ENCODE data around the gene PPP4R2. TPM values are rescaled to one million over a fixed set of nuclear protein-coding genes. Genes with fewer than 3 reads are reported as not detected.

Gene PPP4R2
- polyA plus RNA-seq, 3 donors, result 14.3 to 25.4 (median 18.7) TPM

GRCh38 chr3:72951259-72951722 lies 45.3 kb upstream of the PPP4R2 start:
- no peak overlapping the region for H3K4me2 ChIP-seq (replicated peaks; ENCODE audit: extremely low read depth, low read length, poor library complexity, severe bottlenecking)
- DNase-seq, result no peak
- Mint-ChIP-seq H3K4me3 (no peak overlapping the region), H3K4me1 (no peaks in the 10 kb centered on the region), H3K27me3 (ENCODE audit: low read depth in 3 of 3) (peaks cover 0 to 4% (median 1%) of the 10 kb centered on the region in 3 donors), H3K9me3 (no peaks in the 10 kb centered on the region), H3K36me3 (no peaks in the 10 kb centered on the region), H3K27ac (no peak overlapping the region)
- no peak overlapping the region for H2AFZ ChIP-seq (ENCODE audit: insufficient read depth, low read depth, low read length, poor library complexity, severe bottlenecking)
- WGBS (ENCODE audit: insufficient coverage), result no CpG with 5 or more reads among the region's 6 CpGs
- H4K20me1 ChIP-seq (ENCODE audit: insufficient read depth, low read length), result no peaks in the 10 kb centered on the region
- H3K4me3 ChIP-seq (replicated peaks in 1 of 3; ENCODE audit: low read depth in 2 of 3, low read length in 3 of 3), result no peak overlapping the region
- H3K9ac ChIP-seq (ENCODE audit: insufficient read depth, low read length, poor library complexity, severe bottlenecking), result no peak overlapping the region
- H3K36me3 ChIP-seq (replicated peaks in 1 of 2; ENCODE audit: control insufficient read depth in 1 of 2, insufficient read depth in 2 of 2, low read length in 2 of 2), result no peaks in the 10 kb centered on the region
- H3K27me3 ChIP-seq (ENCODE audit: control insufficient read depth in 2 of 2, insufficient read depth in 2 of 2, low read length in 2 of 2), result no peaks in the 10 kb centered on the region
- no peaks in the 10 kb centered on the region for H3K4me1 ChIP-seq (ENCODE audit: control insufficient read depth in 1 of 2, insufficient read depth in 2 of 2, low read length in 2 of 2)
- no peak for TF ChIP-seq CTCF (IDR thresholded peaks at IDR 0.05)
- H3K27ac ChIP-seq (ENCODE audit: low read depth in 1 of 2, low read length in 2 of 2), result no peak overlapping the region
- H3K9me3 ChIP-seq (replicated peaks in 1 of 2; ENCODE audit: control insufficient read depth in 1 of 2, insufficient read depth in 1 of 2, low read length in 2 of 2), result no peaks in the 10 kb centered on the region
- no peaks in the 10 kb centered on the region for H3K79me2 ChIP-seq (ENCODE audit: insufficient read depth, low read length)
- intact Hi-C loops (cut with micrococcal nuclease), result no loop called here

- intact Hi-C loops (cut with micrococcal nuclease), result no loop called here
- H3K27ac ChIP-seq (ENCODE audit: low read depth in 1 of 2, low read length in 2 of 2), result no peak overlapping the region
- no peaks in the 10 kb centered on the region for H3K9me3 ChIP-seq (replicated peaks in 1 of 2; ENCODE audit: control insufficient read depth in 1 of 2, insufficient read depth in 1 of 2, low read length in 2 of 2)
- 78% methylated on average over 4 of the region's 7 CpGs for WGBS (ENCODE audit: insufficient coverage)
- Mint-ChIP-seq H3K4me3 (no peak overlapping the region), H3K9me3 (no peaks in the 10 kb centered on the region), H3K27ac (no peak overlapping the region), H3K36me3 (no peaks in the 10 kb centered on the region), H3K4me1 (no peaks in the 10 kb centered on the region), H3K27me3 (ENCODE audit: low read depth in 3 of 3) (peaks cover 0 to 4% (median 1%) of the 10 kb centered on the region in 3 donors)
- no peak for DNase-seq
- no peak overlapping the region for H2AFZ ChIP-seq (ENCODE audit: insufficient read depth, low read depth, low read length, poor library complexity, severe bottlenecking)
- H3K4me1 ChIP-seq (ENCODE audit: control insufficient read depth in 1 of 2, insufficient read depth in 2 of 2, low read length in 2 of 2), result no peaks in the 10 kb centered on the region
- H3K36me3 ChIP-seq (replicated peaks in 1 of 2; ENCODE audit: control insufficient read depth in 1 of 2, insufficient read depth in 2 of 2, low read length in 2 of 2), result no peaks in the 10 kb centered on the region
- no peaks in the 10 kb centered on the region for H4K20me1 ChIP-seq (ENCODE audit: insufficient read depth, low read length)
- H3K27me3 ChIP-seq (ENCODE audit: control insufficient read depth in 2 of 2, insufficient read depth in 2 of 2, low read length in 2 of 2), result no peaks in the 10 kb centered on the region
- H3K9ac ChIP-seq (ENCODE audit: insufficient read depth, low read length, poor library complexity, severe bottlenecking), result no peak overlapping the region
- no peaks in the 10 kb centered on the region for H3K79me2 ChIP-seq (ENCODE audit: insufficient read depth, low read length)
- H3K4me3 ChIP-seq (replicated peaks in 1 of 3; ENCODE audit: low read depth in 2 of 3, low read length in 3 of 3), result no peak overlapping the region
- no peak for TF ChIP-seq CTCF (IDR thresholded peaks at IDR 0.05)
- H3K4me2 ChIP-seq (replicated peaks; ENCODE audit: extremely low read depth, low read length, poor library complexity, severe bottlenecking), result no peak overlapping the region
Measured at GRCh38 chr3:72953325-72953956, 43.2 kb upstream of the PPP4R2 start.

Data from CD14-positive monocyte (primary cell).